ENCODE data around the gene NAALADL2.

GRCh38 chr3:174857301-174857700, 1.8 kb upstream of the NAALADL2 start:
- TF ChIP-seq CTCF (IDR thresholded peaks at IDR 0.05; ENCODE audit: extremely low read depth in 1 of 2, insufficient read depth in 1 of 2, low read depth in 1 of 2, low read length in 2 of 2) (no peak), MAX (IDR thresholded peaks at IDR 0.05; ENCODE audit: insufficient read depth, insufficient read length) (no peak), FOS (IDR thresholded peaks at IDR 0.05; ENCODE audit: borderline replicate concordance, insufficient read depth, low read length) (no peak), MYC (IDR thresholded peaks at IDR 0.05; ENCODE audit: low read depth, low read length) (no peak)

Measured in endothelial cell of umbilical vein (primary cell).